NCI-H1436 treated with DMSO at 0.1 percent for 48 hours (cell line): ENCODE data around the gene TULP4.
"Not testable (repeated sequence)": the region's sequence is repeated elsewhere in the genome, so short reads cannot be mapped to it uniquely, and the experiment has no call there.

Source experiments
- DNase-seq: peaks from one replicate; lab custom pipeline; 2025; lab: John Stamatoyannopoulos, UW

Gene TULP4

DNA sequence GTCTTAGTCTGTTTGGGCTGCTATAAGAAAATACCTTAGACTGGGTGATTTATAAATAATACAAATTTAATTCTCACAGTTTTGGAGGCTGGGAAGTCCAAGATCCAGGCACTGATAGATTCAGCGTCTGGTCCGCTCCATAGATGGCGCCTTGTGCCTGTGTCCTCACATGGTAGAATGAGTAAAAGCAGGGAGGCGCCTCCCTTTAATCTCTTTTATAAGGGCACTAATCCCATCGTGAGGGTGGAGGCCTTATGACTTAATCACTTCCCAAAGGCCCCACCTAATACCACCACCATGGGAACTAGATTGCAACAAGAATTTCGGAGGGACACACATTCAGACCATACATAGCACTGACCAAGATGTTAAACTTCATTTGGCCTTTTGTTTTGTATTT, 156.4 kb downstream of the TULP4 start:
- DNase-seq = no peak

DNA sequence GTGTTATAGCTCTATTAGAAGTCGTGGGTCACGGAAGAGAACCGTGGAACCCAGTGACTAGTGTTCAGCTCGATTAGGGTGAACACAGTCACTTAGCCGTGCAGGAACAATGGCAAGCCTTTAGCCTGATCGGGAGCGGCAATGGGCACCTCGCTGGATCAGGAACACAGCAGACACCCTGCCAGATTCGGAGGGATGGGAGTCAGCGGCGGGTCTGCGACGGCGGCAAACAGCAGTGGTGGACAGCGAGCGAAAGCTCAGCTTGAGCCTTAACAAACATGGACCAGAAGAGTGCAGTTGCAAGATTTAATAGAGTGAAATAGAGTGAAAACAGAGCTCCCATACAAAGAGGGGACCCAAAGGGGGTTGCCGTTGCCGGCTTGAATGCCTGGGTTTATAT, 157.8 kb downstream of the TULP4 start:
- not testable (repeated sequence) for DNase-seq

DNA sequence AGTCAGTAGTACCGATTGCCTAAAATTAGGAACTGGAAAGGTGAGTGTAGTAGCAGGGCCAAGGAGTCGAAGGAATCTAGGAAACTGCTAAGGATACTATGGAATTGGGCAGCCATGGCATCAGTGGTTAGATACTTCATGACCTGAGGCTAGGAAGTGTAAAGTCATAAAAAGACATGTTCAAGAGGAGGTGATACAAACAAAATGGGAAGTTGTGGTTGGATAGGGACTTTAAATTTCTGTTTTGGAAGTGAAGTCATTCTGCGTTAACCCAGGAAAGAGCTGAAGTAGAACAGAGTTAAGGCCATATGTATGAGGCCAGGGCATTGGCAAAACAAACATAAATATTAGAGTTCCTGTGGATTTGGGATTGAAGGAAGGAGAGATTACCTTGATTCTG, 159.1 kb downstream of the TULP4 start:
- no peak for DNase-seq

DNA sequence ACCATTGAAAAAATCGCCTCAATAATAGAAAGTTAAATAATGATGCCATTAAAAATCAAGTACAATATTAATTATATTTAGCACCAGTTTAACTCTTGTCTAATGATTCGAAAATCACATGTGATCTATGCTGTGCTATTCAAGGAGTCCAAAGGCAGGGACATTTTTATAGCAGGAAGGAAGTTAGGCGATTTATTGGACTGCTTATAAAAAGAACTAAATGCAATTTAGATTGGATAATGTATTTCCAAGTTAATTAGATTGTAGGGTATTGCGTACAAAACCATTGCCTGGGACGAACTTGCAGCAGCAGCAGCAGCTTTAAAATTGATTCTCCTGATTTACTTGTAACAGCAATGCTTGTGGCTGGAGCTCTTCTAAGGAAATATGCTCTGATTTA, 160.2 kb downstream of the TULP4 start:
- DNase-seq = no peak

DNA sequence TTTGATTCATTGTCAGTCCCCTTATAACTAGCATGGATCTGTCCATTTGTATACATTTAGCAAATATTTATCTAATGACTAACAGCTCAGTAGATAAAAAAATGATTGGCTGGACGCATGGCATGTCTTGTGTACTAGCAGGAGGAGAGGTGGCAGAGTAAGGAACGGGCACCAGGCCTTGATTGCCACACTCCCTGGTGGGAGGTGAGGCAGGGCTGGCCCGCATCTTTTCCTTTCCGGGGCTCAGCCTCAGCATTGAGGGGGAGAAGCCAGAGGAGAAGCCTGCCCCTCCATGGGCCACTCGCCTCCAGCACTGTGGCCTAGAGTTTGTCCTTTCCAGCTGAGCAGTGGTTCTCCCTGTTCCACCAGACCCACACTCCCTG, 162.7 kb downstream of the TULP4 start:
- DNase-seq = no peak

DNA sequence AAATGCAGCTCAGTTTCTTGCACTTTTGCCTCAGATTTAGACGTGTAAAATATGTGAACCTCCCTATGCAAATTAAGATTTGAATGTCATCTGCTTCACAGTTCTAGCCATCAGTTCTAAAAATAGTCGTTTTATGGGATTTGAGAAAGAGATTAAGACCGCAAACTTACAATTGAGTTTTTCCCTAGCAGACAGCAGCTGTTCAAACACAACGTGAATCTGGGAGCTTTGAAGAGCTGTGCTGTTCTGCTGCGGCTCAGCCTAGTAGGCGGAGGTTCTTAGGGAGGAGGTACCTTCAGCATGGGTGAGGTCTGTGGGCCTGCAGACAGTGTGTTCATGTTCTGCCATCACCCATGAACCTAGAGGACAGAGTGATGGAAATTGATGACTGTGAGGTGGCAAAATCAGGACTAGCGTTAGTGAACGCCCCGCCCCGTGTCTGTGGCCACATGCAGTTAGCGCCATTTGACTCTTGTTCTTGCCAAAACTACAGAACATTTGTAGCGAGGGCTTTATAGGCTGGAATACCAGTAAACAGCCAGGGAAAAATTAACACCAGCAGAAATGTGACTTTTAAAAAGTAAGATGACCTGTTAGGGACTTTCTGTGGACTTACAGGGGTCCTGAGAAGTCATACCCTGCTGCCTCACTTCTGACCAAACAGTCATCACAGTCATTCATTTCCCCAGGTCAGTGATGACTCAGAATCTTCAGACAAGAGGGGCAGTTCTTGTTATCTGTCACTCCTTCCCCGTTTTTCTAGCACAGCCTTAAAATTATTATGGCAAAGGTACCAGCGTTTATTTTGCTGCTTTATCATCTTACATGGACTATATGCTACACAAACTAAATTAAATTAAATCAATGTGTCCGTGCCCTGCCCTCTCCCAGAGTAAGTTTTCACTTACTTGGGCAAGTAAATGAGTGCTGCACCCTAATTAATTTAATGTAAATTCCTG, 163.4 kb downstream of the TULP4 start:
- DNase-seq = peak; percentile 18

DNA sequence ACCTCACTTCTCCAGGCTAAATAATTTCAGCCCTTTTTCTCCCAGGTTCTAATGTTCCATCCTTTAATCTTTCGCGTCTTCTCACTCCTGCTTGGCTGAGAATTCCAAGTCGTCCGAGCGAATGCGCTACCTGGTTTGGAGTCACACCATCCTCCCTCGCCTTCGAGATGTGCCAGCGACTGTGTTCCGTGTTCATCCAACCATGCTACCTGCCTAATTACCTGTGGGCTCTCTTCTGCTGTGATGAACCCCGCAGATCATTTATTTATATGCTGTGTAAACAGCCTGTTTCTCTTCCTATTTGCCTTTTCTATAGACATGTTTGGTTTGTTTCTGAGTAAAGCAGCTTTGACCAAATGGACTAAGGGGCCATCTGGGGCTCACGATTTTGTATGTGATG, 164.1 kb downstream of the TULP4 start:
- DNase-seq = no peak

DNA sequence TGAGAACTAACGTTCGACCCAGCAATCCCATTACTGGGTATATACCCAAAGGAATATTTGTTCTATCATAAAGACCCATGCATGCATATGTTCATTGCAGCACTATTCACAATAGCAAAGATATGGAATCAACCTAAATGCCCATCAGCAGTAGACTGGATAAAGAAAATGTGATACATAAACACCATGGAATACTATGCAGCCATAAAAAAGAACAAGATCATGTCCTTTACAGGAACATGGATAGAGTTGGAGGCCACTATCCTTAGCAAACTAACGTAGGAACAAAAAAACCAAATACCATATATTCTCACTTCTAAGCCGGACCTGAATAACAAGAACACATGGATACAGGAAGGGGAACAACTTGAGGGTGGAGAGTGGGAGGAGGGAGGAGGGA, 165.5 kb downstream of the TULP4 start:
- DNase-seq = not testable (repeated sequence)

DNA sequence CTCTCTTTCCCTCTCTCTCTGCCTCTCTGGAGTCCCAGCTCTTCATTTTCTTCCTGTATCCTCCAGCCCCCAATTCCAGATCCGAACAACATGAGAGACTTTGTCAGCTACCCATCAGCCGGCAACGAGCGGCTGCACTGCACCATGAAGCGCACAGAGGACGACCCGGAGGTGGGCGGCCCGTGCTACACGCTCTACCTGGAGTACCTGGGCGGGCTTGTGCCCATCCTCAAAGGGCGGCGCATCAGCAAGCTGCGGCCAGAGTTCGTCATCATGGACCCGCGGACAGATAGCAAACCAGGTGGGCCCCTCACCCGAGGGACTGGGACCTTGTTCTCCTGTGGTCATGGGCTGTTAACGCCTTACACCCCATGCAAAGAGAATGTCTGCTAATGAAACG, 168.7 kb downstream of the TULP4 start:
- DNase-seq = no peak

DNA sequence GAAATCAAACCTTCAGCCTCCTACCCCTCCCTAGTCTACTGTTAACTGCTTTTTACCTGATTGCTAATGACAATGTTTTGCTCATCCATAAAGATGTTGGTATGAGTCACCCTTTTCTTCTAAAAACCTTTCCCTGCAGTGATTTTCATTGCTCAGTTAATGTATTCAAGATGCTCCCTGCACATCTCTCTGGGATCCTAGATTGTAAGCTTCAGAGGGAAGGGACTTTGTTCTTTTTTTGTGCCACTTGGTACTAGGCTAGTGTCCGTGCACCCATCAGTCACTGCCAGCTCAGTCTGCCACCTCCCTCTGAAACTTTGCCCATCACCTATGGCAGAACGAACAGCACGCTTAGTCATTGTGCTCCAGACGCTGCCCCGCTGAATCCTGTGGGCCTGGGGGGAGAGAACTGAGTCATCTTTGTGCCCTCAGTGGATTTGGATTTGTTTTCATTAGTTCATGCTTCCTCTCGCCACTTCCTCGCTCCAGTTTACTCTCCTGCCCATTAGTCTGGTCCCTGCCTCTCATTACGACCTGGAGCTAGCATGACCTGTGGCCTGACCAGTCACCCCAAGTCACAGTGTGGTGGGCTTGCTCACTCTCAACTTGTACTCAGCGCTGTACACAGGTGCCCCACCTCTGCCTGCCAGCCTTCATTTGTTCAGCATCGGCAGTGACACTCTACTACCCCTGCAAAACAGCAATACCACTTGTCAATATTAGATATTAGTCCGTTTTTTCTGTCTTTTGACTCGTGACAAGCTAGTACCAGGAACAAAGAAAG, 169.6 kb downstream of the TULP4 start:
- DNase-seq = no peak

DNA sequence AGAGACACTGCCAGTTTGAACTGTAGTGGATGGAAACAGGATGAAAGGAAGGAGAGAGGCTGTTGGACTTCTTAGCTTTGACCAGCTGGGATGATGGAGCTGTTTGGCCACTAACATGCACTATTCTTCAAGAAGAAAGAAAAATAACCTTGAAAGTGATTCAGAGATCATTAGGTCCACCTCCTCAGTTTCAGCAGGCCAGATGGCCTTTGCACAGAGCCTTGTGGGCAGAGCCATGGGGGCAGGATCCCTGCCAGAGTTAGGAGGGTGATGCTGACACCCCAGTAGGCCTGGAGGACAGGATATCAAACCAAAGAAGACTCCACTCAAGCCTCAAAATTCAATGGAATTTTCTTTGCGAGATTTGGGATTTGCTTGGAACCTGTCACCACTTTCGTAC, 173.2 kb downstream of the TULP4 start:
- no peak for DNase-seq

DNA sequence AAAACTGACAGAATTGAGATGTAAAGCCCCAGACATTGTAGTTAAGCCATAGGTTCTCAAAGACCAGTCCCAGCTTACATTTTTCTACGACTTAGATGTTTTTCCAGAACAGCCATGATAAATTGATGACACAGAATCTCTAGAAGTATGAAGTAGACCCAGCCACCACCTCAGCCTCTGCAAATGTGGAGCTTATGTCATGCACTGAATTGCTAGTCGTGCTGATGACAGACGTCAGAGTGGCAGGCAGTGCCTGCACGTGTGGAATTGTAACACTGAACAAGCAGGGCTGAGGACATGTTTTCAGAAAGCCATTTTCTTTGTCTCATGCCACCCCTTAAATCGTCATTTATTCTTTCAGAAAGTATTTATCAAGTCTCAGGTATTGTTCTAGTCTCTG, 175.2 kb downstream of the TULP4 start:
- DNase-seq = no peak

DNA sequence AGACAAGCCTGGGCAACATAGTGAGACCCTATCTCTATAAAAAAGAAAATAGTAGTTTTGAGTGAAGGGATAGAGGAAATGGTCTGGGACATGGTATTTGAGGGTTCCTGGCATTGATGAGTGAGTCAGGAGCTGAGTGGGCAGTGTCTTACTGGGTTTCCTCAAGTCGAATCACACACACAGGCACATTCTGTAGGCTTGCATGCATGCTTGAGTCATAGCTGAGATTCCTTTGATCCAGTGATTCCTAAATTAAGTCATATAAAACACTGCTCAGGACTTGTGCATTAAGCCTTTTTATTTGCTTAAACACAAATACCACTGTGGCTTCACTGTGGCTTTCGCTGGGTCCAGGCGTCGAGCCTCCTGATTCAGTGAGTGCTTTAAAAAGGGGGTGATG, 175.8 kb downstream of the TULP4 start:
- DNase-seq = no peak

DNA sequence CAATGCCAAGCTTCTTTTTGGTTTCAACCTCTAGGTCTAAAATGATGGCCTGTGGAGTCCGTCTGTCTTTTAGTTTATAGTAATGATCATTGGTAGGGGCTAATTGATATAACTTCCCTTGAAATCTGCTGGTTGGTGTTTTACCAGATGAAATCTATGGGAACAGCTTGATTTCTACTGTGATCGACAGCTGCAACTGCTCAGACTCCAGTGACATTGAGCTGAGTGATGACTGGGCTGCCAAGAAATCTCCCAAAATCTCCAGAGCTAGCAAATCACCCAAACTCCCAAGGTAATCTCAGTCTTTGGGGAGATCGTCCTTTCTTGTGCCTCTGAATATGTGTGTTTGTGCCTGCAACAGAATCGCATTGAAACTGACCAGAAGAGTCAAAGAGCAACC, 177.2 kb downstream of the TULP4 start:
- DNase-seq = no peak

DNA sequence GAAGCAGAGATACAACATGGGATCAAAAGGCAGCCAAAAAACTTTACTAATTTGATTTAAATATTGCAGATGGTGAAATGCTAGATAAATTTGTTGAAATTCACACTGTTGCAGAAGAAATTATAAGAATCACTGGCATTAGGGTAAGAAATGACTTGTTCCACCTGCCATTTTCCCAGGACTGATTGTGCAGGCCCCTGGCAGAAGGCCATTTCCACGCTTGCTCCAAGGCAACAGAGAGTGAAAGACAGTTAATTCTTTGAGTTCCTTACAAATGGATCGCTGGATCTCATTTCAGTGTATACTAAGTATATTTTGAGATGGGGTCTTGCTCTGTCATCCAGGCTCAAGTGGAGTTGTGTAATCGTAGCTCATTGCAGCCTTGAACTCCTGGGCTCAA, 180.6 kb downstream of the TULP4 start:
- no peak for DNase-seq

DNA sequence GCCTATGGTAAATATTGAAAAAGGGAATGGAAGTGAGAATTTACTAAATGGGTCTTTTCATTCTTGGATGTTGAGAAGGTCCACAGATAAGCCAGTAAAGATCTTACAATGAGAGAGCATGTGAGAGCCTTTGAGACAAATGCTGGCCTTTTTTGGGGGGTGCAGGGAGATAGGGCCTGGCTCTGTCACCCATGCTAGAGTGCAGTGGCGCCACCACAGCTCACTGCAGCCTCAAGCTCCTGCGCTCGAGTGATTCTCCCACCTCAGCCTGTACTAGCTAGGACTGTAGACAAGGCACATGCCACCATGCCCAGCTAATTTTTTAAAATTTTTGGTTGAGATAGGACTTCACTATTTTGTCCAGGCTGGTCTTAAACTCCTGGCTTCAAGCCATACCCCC, 184.4 kb downstream of the TULP4 start:
- no peak for DNase-seq

DNA sequence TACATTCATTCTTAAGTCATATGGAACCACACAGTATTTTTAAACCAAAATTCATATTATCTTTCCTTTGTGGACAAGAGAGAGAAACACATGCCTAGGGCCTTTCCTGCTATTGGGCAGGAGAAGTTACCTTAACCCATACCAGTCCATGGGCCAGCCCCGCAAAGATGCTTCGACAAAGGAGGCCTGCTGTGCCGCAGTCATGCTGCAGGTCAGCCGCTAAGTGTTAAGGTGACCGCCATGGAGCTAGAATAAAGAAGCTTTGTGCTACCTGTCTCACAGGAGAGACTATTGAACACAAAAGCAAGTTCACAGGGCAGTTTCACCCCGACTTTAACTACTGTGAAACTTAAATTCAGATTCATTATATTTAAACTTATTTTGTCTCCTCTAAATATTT, 185.4 kb downstream of the TULP4 start:
- DNase-seq = no peak

DNA sequence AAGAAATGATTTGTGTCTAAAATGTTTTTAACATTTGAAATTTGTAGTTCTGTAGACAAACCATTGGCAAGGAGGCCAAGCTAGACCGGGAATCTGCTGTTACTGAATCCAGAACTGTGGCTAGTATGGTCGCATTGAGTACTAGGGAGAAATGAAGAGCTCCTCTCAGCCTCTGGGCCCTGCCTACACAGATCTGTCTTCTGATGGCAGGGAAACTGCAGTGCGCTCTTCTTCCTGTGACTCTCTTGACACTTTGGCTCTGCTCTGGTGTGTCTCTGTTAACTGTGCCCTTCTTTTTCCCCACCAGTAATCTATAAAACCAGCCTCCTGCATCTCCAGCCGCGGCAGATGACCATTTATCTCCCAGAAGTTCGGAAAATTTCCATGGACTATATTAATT, 186.1 kb downstream of the TULP4 start:
- DNase-seq = no peak

DNA sequence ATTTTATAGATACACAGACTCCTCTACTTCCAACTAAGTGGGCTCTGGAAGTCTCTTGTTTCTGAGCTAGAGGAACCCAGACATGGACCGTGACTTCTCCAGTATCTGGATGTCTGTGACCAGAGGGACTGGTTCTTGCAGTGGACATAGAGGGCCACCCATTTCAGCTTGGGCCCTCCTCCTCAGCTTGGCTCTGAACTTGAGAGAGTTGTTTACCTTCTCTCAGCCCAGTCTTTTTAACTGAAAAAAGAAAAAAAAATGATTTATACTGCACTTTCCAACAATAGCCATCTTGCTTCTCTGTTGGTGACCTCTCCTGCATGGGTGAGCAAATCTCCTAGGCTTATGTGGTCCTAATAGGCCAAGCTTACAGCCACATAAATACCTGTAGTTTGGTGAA, 187.3 kb downstream of the TULP4 start:
- DNase-seq = no peak

DNA sequence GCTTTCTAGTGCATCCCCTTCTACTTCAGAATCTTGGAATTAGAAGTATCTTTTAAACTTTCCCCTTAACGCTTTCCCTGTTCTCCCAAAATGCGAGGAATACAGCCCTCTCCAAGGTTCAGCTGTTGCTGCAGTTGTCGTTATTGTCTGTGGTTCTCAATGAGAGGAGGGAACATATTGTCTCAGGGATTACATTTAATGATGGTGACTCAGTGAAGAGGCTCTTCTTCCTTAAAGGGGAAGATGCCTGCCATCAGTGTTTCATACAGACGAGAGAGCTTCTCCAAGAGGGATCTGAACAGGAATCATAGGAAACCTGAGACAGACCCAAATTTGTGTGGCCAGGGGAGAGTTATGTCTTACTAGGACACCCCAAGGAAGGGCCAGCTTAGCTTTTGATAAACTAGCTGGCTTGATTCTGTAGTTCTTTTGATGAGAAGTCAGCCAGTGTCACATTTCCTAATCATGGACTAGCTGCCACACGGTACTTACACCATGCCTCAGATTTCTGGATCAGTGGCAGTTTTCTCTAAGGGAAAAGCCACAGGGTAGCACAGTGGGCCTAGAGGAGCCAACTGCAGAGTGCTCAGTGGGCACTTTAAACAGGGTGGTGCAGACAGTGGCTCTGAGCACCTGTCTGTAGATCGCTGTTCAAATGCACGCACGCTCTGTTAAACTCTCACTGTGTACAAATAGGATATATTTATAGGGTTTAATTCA, 187.9 kb downstream of the TULP4 start:
- peak; percentile 62 for DNase-seq

DNA sequence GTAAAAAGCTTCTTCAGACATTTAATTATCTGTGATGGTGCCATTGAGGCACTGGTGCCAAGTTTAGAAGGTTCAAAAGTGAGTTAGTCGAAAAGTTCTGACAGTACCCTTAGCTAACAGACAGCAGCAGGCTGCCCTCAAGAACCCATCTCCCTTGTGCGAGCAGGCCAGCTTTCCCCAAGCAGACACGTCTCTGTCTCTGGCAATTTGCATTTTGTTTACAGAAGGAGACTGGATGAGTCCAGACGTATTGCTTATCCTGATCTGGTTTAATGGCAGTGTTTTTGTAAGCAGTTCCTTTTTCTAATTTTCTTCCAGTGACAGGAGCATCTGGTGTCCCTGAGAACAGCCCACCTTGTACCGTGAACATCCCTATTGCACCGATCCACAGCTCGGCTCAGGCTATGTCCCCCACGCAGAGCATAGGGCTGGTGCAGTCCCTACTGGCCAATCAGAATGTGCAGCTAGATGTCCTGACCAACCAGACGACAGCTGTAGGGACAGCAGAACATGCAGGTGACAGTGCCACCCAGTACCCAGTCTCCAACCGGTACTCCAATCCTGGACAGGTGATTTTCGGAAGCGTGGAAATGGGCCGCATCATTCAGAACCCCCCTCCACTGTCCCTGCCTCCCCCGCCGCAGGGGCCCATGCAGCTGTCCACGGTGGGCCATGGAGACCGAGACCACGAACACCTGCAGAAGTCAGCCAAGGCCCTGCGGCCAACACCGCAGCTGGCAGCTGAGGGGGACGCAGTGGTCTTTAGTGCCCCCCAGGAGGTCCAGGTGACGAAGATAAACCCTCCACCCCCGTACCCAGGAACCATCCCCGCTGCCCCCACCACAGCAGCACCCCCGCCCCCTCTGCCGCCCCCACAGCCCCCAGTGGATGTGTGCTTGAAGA, 189.3 kb downstream of the TULP4 start:
- no peak for DNase-seq
